ENCODE data around the gene RLF. TPM values are rescaled to one million over a fixed set of nuclear protein-coding genes. Genes with fewer than 3 reads are reported as not detected.

RLF gene
- total and polyA plus RNA-seq, 9 of the 15 experiments (the other 6 are each of a cell fraction or from before 2014, with no cell fraction given): 3.6 to 35.0 (median 21.2) TPM

DNA sequence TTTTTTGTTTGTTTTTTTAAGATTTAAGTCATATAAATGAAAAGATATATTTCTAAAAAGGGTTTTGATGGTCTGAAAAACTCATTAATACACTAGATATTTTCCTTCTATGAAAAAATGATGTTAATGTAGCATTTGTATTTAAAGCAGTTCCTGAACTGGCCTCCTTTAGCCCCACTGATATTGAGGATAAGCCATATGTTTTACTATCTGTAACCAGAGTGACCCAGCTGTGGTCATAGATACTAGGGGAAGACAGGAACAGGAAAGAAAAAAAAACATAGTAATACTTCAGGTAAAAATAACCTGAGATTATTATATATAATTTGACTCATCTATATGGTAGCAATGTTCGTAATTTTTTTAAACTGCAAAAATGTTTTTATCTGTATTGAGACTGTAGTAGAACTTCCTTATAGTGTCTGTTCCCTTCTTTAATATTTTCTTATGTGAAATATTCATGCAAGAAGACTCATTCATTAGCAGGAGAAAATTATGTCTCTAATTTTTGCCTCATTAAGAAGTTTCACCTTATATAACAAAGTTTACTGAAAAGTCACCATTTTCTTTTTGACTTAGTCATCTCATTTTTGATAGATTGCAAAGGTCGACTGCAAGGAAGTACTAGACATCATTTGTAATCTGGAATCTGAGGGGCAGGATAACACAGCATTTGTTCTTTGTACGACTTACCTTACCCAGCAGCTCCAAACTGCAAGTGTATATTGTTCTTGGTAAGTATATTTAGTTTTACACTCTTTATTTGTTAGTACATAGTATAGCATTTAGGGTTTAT, 61.0 kb downstream of the RLF start (continued):
- TF ChIP-seq BRCA1 (IDR thresholded peaks at IDR 0.05): no peak
- TF ChIP-seq BRCA1 (CRISPR knock-in tag; IDR thresholded peaks at IDR 0.05): no peak
- TF ChIP-seq GTF2E2 (tag; IDR thresholded peaks at IDR 0.05): 0 out of 2 replicates have a peak, but pooled peaks have one; percentile 7
- peak; percentile 38; the same call in 1 of the 2 replicates for TF ChIP-seq SMARCC2 (IDR thresholded peaks at IDR 0.05; ENCODE audit: low read depth)
- peak; percentile 78 for TF ChIP-seq PML (IDR thresholded peaks at IDR 0.05; ENCODE audit: low read length)
- no peak; the same call in 1 of the 2 replicates for TF ChIP-seq TFAP4 (CRISPR knock-in tag; IDR thresholded peaks at IDR 0.05; ENCODE audit: borderline replicate concordance)
- TF ChIP-seq CHCHD3 (CRISPR knock-in tag; IDR thresholded peaks at IDR 0.05): no peak
- 0 out of 2 replicates have a peak, but pooled peaks have one; percentile 21 for TF ChIP-seq MAFG (tag; conservative IDR thresholded peaks at IDR 0.05)
- TF ChIP-seq WHSC1 (IDR thresholded peaks at IDR 0.05; ENCODE audit: low read length): no peak
- peak; percentile 86 for TF ChIP-seq SMARCA4 (IDR thresholded peaks at IDR 0.05)
- no peak for TF ChIP-seq TFAM (CRISPR knock-in tag; conservative IDR thresholded peaks at IDR 0.05)
- TF ChIP-seq GATAD2B (IDR thresholded peaks at IDR 0.05; ENCODE audit: borderline replicate concordance): peak; percentile 46; the same call in 1 of the 2 replicates
- no peak for TF ChIP-seq GABPB1 (CRISPR knock-in tag; IDR thresholded peaks at IDR 0.05)
- no peak for TF ChIP-seq ZBTB33 (CRISPR knock-in tag; IDR thresholded peaks at IDR 0.05)
- TF ChIP-seq U2AF1 (optimal IDR thresholded peaks at IDR 0.05; ENCODE audit: low read depth, low read length): no peak
- TF ChIP-seq PRMT5 (CRISPR knock-in tag; IDR thresholded peaks at IDR 0.05): no peak
- no peak for TF ChIP-seq BRD9 (IDR thresholded peaks at IDR 0.05; ENCODE audit: low read depth, partially characterized antibody)
- no peak for TF ChIP-seq MNT (conservative IDR thresholded peaks at IDR 0.05)
- TF ChIP-seq TBL1XR1 (IDR thresholded peaks at IDR 0.05; ENCODE audit: low read length in 2 of 2): peak in 1 of 2 experiments; percentile 69; a peak in 1 of 4 replicates
- peak; percentile 86; the same call in 1 of the 2 replicates for TF ChIP-seq EP300 (IDR thresholded peaks at IDR 0.05; ENCODE audit: low read length)
- peak; percentile 67 for TF ChIP-seq NFIC (IDR thresholded peaks at IDR 0.05)
- 0 out of 2 replicates have a peak, but pooled peaks have one; percentile 46 for TF ChIP-seq MXI1 (IDR thresholded peaks at IDR 0.05; ENCODE audit: low read depth, low read length)
- TF ChIP-seq C11orf30 (IDR thresholded peaks at IDR 0.05; ENCODE audit: low read depth): peak; percentile 20; the same call in 1 of the 2 replicates
- no peak for TF ChIP-seq CREB1 (IDR thresholded peaks at IDR 0.05)
- no peak for TF ChIP-seq CREB1 (CRISPR knock-in tag; IDR thresholded peaks at IDR 0.05)
- no peak for TF ChIP-seq SAP30 (IDR thresholded peaks at IDR 0.05; ENCODE audit: borderline replicate concordance, insufficient read depth, low read depth, low read length, poor library complexity, severe bottlenecking)
- TF ChIP-seq PHB2 (IDR thresholded peaks at IDR 0.05; ENCODE audit: low read depth): no peak
